Fibroblast of mammary gland (primary cell): ENCODE results near the gene RCE1.

ENCODE experiments used
- DNase-seq: peaks from one replicate; pipeline ENCODE4 v3.0.0-alpha.2; 2010; ENCODE audit warnings: low read depth
- H3K4me3 ChIP-seq: 2 replicates; pipeline ENCODE4 v1.5.1; 2011; ENCODE audit warnings: low read depth, mild to moderate bottlenecking, low read length, moderate library complexity; ENCODE audit not compliant: control insufficient read depth
- TF ChIP-seq, protein P1 (sequence below): conservative IDR thresholded peaks from 2 replicates; pipeline ENCODE4 v1.5.1; 2011; ENCODE audit warnings: low read depth, low read length, inconsistent platforms; ENCODE audit not compliant: control insufficient read depth, insufficient read depth

RCE1 gene

GRCh38 chr11:66885469-66885868, 42.2 kb downstream of the RCE1 start:
- H3K4me3 ChIP-seq, result no peak overlapping the region
- no peak for DNase-seq
- TF ChIP-seq, protein P1, sequence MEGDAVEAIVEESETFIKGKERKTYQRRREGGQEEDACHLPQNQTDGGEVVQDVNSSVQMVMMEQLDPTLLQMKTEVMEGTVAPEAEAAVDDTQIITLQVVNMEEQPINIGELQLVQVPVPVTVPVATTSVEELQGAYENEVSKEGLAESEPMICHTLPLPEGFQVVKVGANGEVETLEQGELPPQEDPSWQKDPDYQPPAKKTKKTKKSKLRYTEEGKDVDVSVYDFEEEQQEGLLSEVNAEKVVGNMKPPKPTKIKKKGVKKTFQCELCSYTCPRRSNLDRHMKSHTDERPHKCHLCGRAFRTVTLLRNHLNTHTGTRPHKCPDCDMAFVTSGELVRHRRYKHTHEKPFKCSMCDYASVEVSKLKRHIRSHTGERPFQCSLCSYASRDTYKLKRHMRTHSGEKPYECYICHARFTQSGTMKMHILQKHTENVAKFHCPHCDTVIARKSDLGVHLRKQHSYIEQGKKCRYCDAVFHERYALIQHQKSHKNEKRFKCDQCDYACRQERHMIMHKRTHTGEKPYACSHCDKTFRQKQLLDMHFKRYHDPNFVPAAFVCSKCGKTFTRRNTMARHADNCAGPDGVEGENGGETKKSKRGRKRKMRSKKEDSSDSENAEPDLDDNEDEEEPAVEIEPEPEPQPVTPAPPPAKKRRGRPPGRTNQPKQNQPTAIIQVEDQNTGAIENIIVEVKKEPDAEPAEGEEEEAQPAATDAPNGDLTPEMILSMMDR, result no peak

DNA sequence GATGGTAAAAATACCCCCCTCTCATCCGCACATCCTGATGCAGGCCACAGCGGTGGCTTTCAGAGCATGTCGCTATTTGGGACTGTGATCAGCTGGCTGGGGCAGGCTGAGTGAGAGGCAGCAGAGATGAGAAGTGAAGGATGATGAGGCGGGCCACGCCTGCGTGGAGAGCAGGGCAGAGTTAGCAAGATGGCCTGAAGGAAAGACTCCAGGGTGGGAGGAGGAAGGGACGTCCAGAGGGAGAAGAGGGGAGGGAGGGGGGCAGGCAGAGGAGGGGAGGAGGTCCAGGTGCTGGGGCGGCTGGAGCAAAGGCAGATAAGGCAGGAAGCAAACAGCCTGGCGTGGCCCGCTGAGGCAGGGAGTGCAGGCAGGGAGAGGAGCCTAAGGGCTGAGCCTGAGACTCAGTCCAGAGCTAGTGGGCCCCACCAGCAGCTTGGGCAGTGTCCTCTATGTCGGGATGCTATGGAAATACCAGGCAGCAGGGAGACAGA, 42.8 kb downstream of the RCE1 start:
- DNase-seq, result no peak
- H3K4me3 ChIP-seq, result no peak overlapping the region
- TF ChIP-seq, protein P1, result no peak

- peak; percentile 75 for DNase-seq
- TF ChIP-seq, protein P1, result no peak
- no peak overlapping the region for H3K4me3 ChIP-seq
Measured at GRCh38 chr11:66886671-66887221, 43.5 kb downstream of the RCE1 start.

GRCh38 chr11:66887526-66887925, 44.3 kb downstream of the RCE1 start:
- H3K4me3 ChIP-seq, result no peak overlapping the region
- TF ChIP-seq, protein P1, result no peak
- no peak for DNase-seq

DNA sequence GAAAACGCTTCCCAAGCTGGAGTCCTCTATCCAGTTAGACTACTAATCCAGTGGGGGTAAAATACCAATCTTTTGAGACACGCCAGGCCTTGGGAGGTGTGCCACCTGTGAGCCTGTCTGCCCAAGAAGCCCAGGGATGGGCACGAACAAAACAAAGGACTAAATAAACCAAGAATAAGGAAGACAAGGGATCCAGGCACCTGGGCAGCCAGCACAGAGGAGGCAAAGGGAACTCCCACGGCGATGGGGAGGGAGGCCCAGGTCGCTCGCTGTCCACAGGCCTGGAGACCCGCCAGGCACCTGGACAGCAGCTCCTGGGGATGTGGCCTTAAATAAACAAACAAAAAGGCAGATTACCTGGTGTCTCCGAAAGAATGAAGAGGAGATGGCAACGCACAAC, 45.0 kb downstream of the RCE1 start:
- DNase-seq, result no peak
- TF ChIP-seq, protein P1, result no peak

DNA sequence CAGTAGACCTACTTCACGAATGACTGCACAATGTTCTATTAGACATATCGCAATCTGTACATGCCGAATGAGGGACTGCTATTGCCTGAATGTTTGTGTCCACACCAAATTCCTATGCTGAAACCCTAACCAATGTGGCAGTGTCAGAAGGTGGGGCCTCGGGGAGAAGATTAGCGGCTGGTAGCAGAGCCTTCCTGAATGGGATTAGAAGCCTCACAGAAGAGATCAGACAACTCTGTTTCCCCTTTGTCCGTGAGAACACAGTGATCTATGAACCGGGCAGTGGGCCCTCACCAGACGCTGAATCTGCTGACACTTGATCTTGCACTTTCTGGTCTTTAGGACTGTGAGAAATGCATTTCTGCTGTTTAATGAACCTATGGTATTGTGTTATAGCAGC, 46.7 kb downstream of the RCE1 start:
- DNase-seq, result no peak
- TF ChIP-seq, protein P1, result no peak
- H3K4me3 ChIP-seq, result no peak overlapping the region

More for the DNA sequence above, 45.0 kb downstream of the RCE1 start:
- no peak overlapping the region for H3K4me3 ChIP-seq
